SW480 (cell line): ENCODE results near the gene RNF25.

Experiments
- DNase-seq: peaks from one replicate; pipeline ENCODE4 v3.0.0-alpha.2; 2016; ENCODE audit warnings: low spot score

Gene RNF25

GRCh38 chr2:218623366-218623705 is 48.5 kb downstream of the RNF25 start:
- DNase-seq: no peak

GRCh38 chr2:218622606-218623365 is 49.0 kb downstream of the RNF25 start:
- DNase-seq: no peak

- DNase-seq: no peak
Observed at GRCh38 chr2:218621007-218621406, 50.8 kb downstream of the RNF25 start.

- DNase-seq: peak; percentile 48
Observed at GRCh38 chr2:218618102-218618860, 53.5 kb downstream of the RNF25 start.

GRCh38 chr2:218615868-218616315 is 55.9 kb downstream of the RNF25 start:
- DNase-seq: no peak
